ENCODE measurements around the gene SMARCD3.

GRCh38 chr7:151232917-151233701 lies 15.4 kb downstream of the SMARCD3 start:
- TF ChIP-seq POLR2AphosphoS5 (IDR thresholded peaks at IDR 0.05; ENCODE audit: low read depth, low read length) (no peak), TCF7L2 (IDR thresholded peaks at IDR 0.05; ENCODE audit: low read depth, low read length) (no peak), CTCF (IDR thresholded peaks at IDR 0.05) (no peak), REST (IDR thresholded peaks at IDR 0.05; ENCODE audit: insufficient read depth in 1 of 2, low read depth in 2 of 2, low read length in 1 of 2) (no peak), SIN3A (IDR thresholded peaks at IDR 0.05; ENCODE audit: borderline replicate concordance, insufficient read depth, low read depth, low read length) (0 out of 2 replicates have a peak, but pooled peaks have one; percentile 11)

Data from Panc1 (cell line).